K562 (cell line): ENCODE measurements around the gene UROS. TPM values are rescaled to one million over a fixed set of nuclear protein-coding genes. Genes with fewer than 3 reads are reported as not detected.

Source experiments
- ATAC-seq: fragments of 200-7000 bp; cut with Tn5 transposase; 3 replicates; pipeline ENCODE4 v1.9.1; 2020; ENCODE audit warnings: moderate library complexity
- BruUV-seq: library from RNA; stranded (reverse); fragments of 400-500 nt; replicated peaks from 2 replicates; lab custom pipeline; 2021; lab: Mats Ljungman, UMichigan
- CTCF ChIA-PET: fragments of 300-600 bp; formaldehyde crosslinking; extraction: SDS; loops from one replicate; lab custom pipeline; 2021; ENCODE audit warnings: low intra/inter-chr PET ratio; lab: Yijun Ruan, JAX
- POLR2A ChIA-PET: fragments of 300-600, 350-650 bp; sonication (Branson Sonifier 250); formaldehyde crosslinking; extraction: SDS; loops from one replicate; lab custom pipeline; 2021; ENCODE audit warnings: antibody characterized with exemption, inconsistent platforms; lab: Yijun Ruan, JAX
- DNase-seq, 4 experiments: peaks; one replicate each; pipeline versions ENCODE4 v3.0.0 to v3.0.0-alpha.2; 2011 to 2018; ENCODE audit warnings: low spot score in 3 of 4, mixed read lengths in 3 of 4; ENCODE audit errors: extremely low read depth in 1 of 4
- FAIRE-seq: peaks from 2 replicates; lab custom pipeline; 2011; peaks lifted over from hg19 to GRCh38; lab: Jason Lieb, UNC
- H2AFZ ChIP-seq: 2 replicates; pipeline ENCODE4 v1.6.0; 2011; ENCODE audit warnings: low read depth, low read length, control low read depth, inconsistent platforms
- H3K27ac ChIP-seq: fragments of 200-600 bp; 3 replicates; pipeline ENCODE4 v1.8.0; 2011; ENCODE audit warnings: low read depth, mild to moderate bottlenecking, control low read depth, inconsistent platforms, low read length, moderate library complexity, mixed read lengths; ENCODE audit errors: extremely low read depth
- H3K27me3 ChIP-seq, 2 experiments: fragments of 300-600 bp in 1 of 2; 2 replicates in 1 of 2; 3 replicates in 1 of 2; pipeline versions ENCODE4 v1.6.0 to v1.8.0; 2011; ENCODE audit warnings: inconsistent platforms in 2 of 2, low read length in 2 of 2, mild to moderate bottlenecking in 1 of 2, mixed read lengths in 1 of 2, moderate library complexity in 1 of 2; ENCODE audit not compliant: control insufficient read depth in 2 of 2, insufficient read depth in 2 of 2
- H3K36me3 ChIP-seq: fragments of 300-600 bp; 3 replicates; pipeline ENCODE4 v1.8.0; 2011; ENCODE audit warnings: mild to moderate bottlenecking, low read length, inconsistent platforms; ENCODE audit not compliant: control insufficient read depth, insufficient read depth
- H3K4me1 ChIP-seq, 2 experiments: fragments of 200-600 bp in 1 of 2; replicated peaks in 1 of 2; 2 replicates in 1 of 2; 3 replicates in 1 of 2; pipeline versions ENCODE4 v1.5.1 to v1.8.0; 2011; ENCODE audit warnings: inconsistent platforms in 2 of 2, low read length in 2 of 2, mild to moderate bottlenecking in 1 of 2, mixed read lengths in 1 of 2, moderate library complexity in 1 of 2; ENCODE audit not compliant: control insufficient read depth in 2 of 2, insufficient read depth in 2 of 2
- H3K4me2 ChIP-seq: 2 replicates; pipeline ENCODE4 v1.6.1; 2011; ENCODE audit warnings: low read length, control low read depth, inconsistent platforms, mixed read lengths; ENCODE audit not compliant: insufficient read depth
- H3K4me3 ChIP-seq: fragments of 200-600 bp; sonication (generic), shearing (Covaris generic); 2 replicates; pipeline ENCODE4 v1.5.1; 2016; ENCODE audit warnings: control low read depth, inconsistent platforms
- H3K79me2 ChIP-seq: fragments of 200-600 bp; 3 replicates; pipeline ENCODE4 v1.8.0; 2011; ENCODE audit warnings: low read length, inconsistent platforms; ENCODE audit not compliant: control insufficient read depth, insufficient read depth
- H3K9ac ChIP-seq, 2 experiments: 2 replicates each; pipeline versions ENCODE4 v1.6.0 to v1.6.1; 2011; ENCODE audit warnings: low read depth in 2 of 2, low read length in 2 of 2, control low read depth in 1 of 2, inconsistent platforms in 1 of 2, mild to moderate bottlenecking in 1 of 2, mixed read lengths in 1 of 2; ENCODE audit not compliant: insufficient read depth in 1 of 2
- H3K9me1 ChIP-seq: one replicate; pipeline ENCODE4 v1.6.0; 2011; ENCODE audit warnings: inconsistent platforms, mild to moderate bottlenecking, low read length, moderate library complexity; ENCODE audit not compliant: control insufficient read depth, insufficient read depth
- H3K9me3 ChIP-seq: replicated peaks from 2 replicates; pipeline ENCODE4 v1.5.1; 2011; ENCODE audit warnings: low read depth, low read length, inconsistent platforms; ENCODE audit not compliant: control insufficient read depth, insufficient read depth
- H4K20me1 ChIP-seq: replicated peaks from 2 replicates; pipeline ENCODE4 v1.6.1; 2011; ENCODE audit warnings: low read length, inconsistent platforms, mixed read lengths; ENCODE audit not compliant: control insufficient read depth, insufficient read depth
- C11orf30 ChIP-seq: fragments of 450-650 bp; IDR thresholded peaks from 2 replicates; pipeline ENCODE4 v1.6.1; 2016; ENCODE audit warnings: low read depth, mild to moderate bottlenecking
- CSDE1 ChIP-seq, 2 experiments: fragments of 450-650 bp; IDR thresholded peaks; 2 replicates each; pipeline ENCODE4 v1.6.1; 2016; ENCODE audit warnings: mild to moderate bottlenecking in 1 of 2
- E2F3 ChIP-seq: fragments of 250-450 bp; sonication (Bioruptor Pico); IDR thresholded peaks from 2 replicates; pipeline ENCODE4 v1.4.0; 2020; ENCODE audit warnings: mild to moderate bottlenecking
- GATA2 ChIP-seq: sonication (generic); formaldehyde crosslinking; IDR thresholded peaks from 2 replicates; pipeline ENCODE4 v1.4.0; 2020; ENCODE audit warnings: mild to moderate bottlenecking, missing genetic modification reagents
- MAFG ChIP-seq: fragments of 450-650 bp; conservative IDR thresholded peaks from 2 replicates; pipeline ENCODE4 v1.6.1; 2016; ENCODE audit warnings: missing genetic modification characterization, missing compliant biosample characterization
- PCBP1 ChIP-seq: fragments of 200-400 bp; formaldehyde crosslinking; IDR thresholded peaks from 2 replicates; pipeline ENCODE4 v1.6.1; 2018; ENCODE audit warnings: mild to moderate bottlenecking, low read depth, low read length; ENCODE audit not compliant: poor library complexity, severe bottlenecking
- PHB ChIP-seq: fragments of 250-450 bp; sonication (Bioruptor Pico); IDR thresholded peaks from 2 replicates; pipeline ENCODE4 v1.5.0; 2021
- SAFB ChIP-seq: fragments of 200-400 bp; formaldehyde crosslinking; IDR thresholded peaks from 2 replicates; pipeline ENCODE4 v1.6.1; 2017; ENCODE audit warnings: low read depth, low read length, borderline replicate concordance
- TAF1 ChIP-seq: IDR thresholded peaks from 2 replicates; pipeline ENCODE4 v1.6.1; 2011; ENCODE audit warnings: mild to moderate bottlenecking, low read length, moderate library complexity; ENCODE audit not compliant: insufficient read depth, control insufficient read depth, severe bottlenecking; ENCODE audit errors: extremely low read depth
- TEAD1 ChIP-seq, 2 experiments: fragments of 450-650 bp in 1 of 2; sonication (generic) in 1 of 2; formaldehyde crosslinking; IDR thresholded peaks; 2 replicates each; pipeline versions ENCODE4 v1.4.0 to v1.8.0; 2020 to 2022; ENCODE audit warnings: mild to moderate bottlenecking in 2 of 2, missing genetic modification reagents in 1 of 2
- ZNF274 ChIP-seq: IDR thresholded peaks from 2 replicates; pipeline ENCODE4 v1.6.1; 2011; ENCODE audit warnings: low read depth, mild to moderate bottlenecking, low read length, moderate library complexity, borderline replicate concordance
- ZNF316 ChIP-seq: fragments of 450-650 bp; IDR thresholded peaks from 2 replicates; pipeline ENCODE4 v1.6.1; 2016
- ZNF584 ChIP-seq: fragments of 200-800 bp; sonication (Bioruptor generic); IDR thresholded peaks from 2 replicates; pipeline ENCODE4 v1.6.1; 2016; ENCODE audit warnings: low read depth, mild to moderate bottlenecking, missing genetic modification characterization, missing compliant biosample characterization
- ZNF76 ChIP-seq: fragments of 250-450 bp; sonication (Bioruptor Pico); IDR thresholded peaks from 2 replicates; pipeline ENCODE4 v1.4.0; 2020; ENCODE audit warnings: mild to moderate bottlenecking, moderate library complexity, borderline replicate concordance
- WGBS: fragments of 100-300 bp; shearing (Covaris generic); methylation state at CpG from one replicate; pipeline ENCODE4 v1.1.6; 2016; ENCODE audit warnings: low coverage, mixed read lengths; ENCODE audit not compliant: insufficient coverage; ENCODE audit errors: missing lambda C conversion rate; 5-methylcytosine and 5-hydroxymethylcytosine counted together
- in situ Hi-C: fragments of 300-500 bp; cut with MboI; formaldehyde crosslinking; loops from 4 replicates; pipeline ENCODE4 v1.15.0; 2018; ENCODE audit warnings: inconsistent platforms, mixed read lengths
- intact Hi-C: fragments of 100-400 bp; cut with micrococcal nuclease; formaldehyde crosslinking; loops from 2 replicates; pipeline ENCODE4 v1.14.2; 2022
- polyA plus RNA-seq, 8 experiments: library from polyadenylated mRNA; depleted of rRNA in 4 of 8; stranded (reverse) in 5 of 8; unstranded in 3 of 8; fragments of >200 nt; fragmentation: Nextera tagmentation in 2 of 8; fragmentation: Illumina TruSeq in 1 of 8; extraction: Ambion mirVana in 2 of 8; extraction: Trizol in 1 of 8; gene quantifications; 2 replicates each; pipeline versions ENCODE4 v1.2.1 to v1.2.3, GENCODE V29; 2011 to 2014; ENCODE audit warnings: inconsistent platforms in 1 of 8, missing spikeins in 1 of 8
- total RNA-seq, 7 experiments: library from RNA; depleted of rRNA in 6 of 7; stranded (reverse); fragments of >200 nt in 6 of 7; fragmentation: Illumina TruSeq in 2 of 7; extraction: Trizol in 2 of 7; gene quantifications; 2 replicates each; pipeline versions ENCODE4 v1.2.1 to v1.2.3, GENCODE V29; 2011 to 2021; ENCODE audit warnings: low replicate concordance in 1 of 7
- TF ChIP-seq, protein P1 (sequence below): fragments of 450-650 bp; IDR thresholded peaks from 2 replicates; pipeline ENCODE4 v1.6.1; 2014; ENCODE audit warnings: low read depth, mild to moderate bottlenecking, moderate library complexity, borderline replicate concordance
- TF ChIP-seq, protein P2 (sequence below): IDR thresholded peaks from 2 replicates; pipeline ENCODE4 v1.6.1; 2016; ENCODE audit warnings: missing genetic modification characterization, missing compliant biosample characterization

The UROS gene
- total and polyA plus RNA-seq, 9 of the 15 experiments (the other 6 are each of a cell fraction or from before 2014, with no cell fraction given), result 6.4 to 39.1 (median 32.3) TPM

DNA sequence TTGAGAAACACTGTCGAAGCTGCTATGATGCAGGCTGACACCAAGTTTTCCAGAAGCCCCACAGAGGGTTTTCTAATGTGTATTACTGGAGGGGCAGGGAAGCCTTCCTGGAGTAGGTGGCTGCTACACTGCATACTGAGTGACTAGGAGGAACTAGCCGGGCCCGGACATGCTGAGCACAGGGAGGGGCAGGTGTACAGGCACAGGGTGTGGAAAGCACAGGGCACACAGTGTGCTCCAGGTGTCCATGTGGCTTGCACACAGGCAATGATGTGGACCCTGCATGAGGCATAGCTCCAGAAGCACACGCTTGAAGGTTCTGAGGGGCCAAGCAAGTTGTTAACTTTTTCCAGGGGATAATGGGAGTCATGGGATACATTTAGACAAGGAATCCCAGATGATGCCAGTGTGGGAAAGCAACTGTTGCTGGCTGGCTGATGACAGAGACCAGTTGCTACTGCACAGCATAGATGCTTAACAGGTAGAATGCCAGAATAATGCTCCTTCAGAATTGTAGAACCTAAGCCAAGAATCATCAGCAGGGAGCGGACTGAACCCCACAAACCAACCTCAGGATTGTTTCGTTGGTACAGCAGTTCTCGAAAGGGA is 43.5 kb upstream of the UROS start (continued):
- TF ChIP-seq ZNF584 (CRISPR knock-in tag), result no peak
- TF ChIP-seq ZNF76 (CRISPR knock-in tag), result no peak
- no peak for TF ChIP-seq SAFB

DNA sequence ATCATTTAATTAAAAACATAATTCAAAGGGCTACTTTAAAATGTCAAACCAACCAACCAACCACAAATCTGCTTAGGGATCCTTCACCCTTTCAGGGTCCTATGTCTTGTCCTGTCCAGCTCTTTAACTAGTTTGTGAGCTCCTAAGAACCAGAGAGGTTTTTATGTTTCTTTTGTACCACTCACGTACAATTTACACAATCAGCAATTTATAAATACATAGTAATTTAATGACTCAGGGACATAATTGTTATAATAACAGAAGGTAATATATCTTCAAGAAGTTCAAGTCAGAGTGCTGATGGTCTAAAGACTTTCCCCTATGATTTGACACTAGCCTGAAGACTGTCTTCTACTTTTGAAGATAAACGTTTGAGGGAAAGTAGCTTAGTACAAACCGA is 42.1 kb upstream of the UROS start:
- H2AFZ ChIP-seq, result no peak overlapping the region
- H3K9me1 ChIP-seq, result peaks cover 2% of the 10 kb centered on the region
- DNase-seq (no peak), ATAC-seq (no peak), FAIRE-seq (no peak)
- ChIA-PET CTCF (no interaction called here), POLR2A (no interaction called here)
- no peak overlapping the region for H3K27ac ChIP-seq
- in situ Hi-C loops (loop anchor here (10.0 kb wide), 1 partner anchor 110 kb away; no protein-coding TSS in a partner anchor), intact Hi-C loops (loop anchor here (5.0 to 10.0 kb wide), 2 partner anchors 117 to 520 kb away; partner anchors contain the start of gene ADAM12)
- no peaks in the 10 kb centered on the region for H3K9me3 ChIP-seq
- peaks cover 14% of the 10 kb centered on the region; the same call in 1 of the 3 replicates for H3K36me3 ChIP-seq
- H4K20me1 ChIP-seq, result no peaks in the 10 kb centered on the region
- H3K4me3 ChIP-seq, result no peak overlapping the region
- WGBS, result 43% methylated on average over 3 of the region's 3 CpGs
- BruUV-seq, result no TSS peak
- no peak overlapping the region for H3K9ac ChIP-seq
- no peaks in the 10 kb centered on the region for H3K4me1 ChIP-seq
- no peaks in the 10 kb centered on the region for H3K27me3 ChIP-seq
- no peak overlapping the region for H3K4me2 ChIP-seq
- no peaks in the 10 kb centered on the region for H3K79me2 ChIP-seq
- no peak for TF ChIP-seq CSDE1 (IDR thresholded peaks at IDR 0.05)
- no peak for TF ChIP-seq TAF1
- no peak for TF ChIP-seq PCBP1
- no peak for TF ChIP-seq ZNF584 (CRISPR knock-in tag)
- no peak for TF ChIP-seq PHB (CRISPR knock-in tag)
- TF ChIP-seq TEAD1 (CRISPR knock-in tag; IDR thresholded peaks at IDR 0.05), result no peak
- no peak for TF ChIP-seq ZNF274
- TF ChIP-seq MAFG, result peak; percentile 29; the same call in 1 of the 2 replicates
- peak; percentile 69 for TF ChIP-seq ZNF316
- TF ChIP-seq E2F3 (CRISPR knock-in tag), result no peak
- no peak for TF ChIP-seq GATA2 (CRISPR knock-in tag)
- TF ChIP-seq, protein P1, sequence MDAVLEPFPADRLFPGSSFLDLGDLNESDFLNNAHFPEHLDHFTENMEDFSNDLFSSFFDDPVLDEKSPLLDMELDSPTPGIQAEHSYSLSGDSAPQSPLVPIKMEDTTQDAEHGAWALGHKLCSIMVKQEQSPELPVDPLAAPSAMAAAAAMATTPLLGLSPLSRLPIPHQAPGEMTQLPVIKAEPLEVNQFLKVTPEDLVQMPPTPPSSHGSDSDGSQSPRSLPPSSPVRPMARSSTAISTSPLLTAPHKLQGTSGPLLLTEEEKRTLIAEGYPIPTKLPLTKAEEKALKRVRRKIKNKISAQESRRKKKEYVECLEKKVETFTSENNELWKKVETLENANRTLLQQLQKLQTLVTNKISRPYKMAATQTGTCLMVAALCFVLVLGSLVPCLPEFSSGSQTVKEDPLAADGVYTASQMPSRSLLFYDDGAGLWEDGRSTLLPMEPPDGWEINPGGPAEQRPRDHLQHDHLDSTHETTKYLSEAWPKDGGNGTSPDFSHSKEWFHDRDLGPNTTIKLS, result no peak
- TF ChIP-seq C11orf30, result peak; percentile 28; the same call in 1 of the 2 replicates
- TF ChIP-seq, protein P2, sequence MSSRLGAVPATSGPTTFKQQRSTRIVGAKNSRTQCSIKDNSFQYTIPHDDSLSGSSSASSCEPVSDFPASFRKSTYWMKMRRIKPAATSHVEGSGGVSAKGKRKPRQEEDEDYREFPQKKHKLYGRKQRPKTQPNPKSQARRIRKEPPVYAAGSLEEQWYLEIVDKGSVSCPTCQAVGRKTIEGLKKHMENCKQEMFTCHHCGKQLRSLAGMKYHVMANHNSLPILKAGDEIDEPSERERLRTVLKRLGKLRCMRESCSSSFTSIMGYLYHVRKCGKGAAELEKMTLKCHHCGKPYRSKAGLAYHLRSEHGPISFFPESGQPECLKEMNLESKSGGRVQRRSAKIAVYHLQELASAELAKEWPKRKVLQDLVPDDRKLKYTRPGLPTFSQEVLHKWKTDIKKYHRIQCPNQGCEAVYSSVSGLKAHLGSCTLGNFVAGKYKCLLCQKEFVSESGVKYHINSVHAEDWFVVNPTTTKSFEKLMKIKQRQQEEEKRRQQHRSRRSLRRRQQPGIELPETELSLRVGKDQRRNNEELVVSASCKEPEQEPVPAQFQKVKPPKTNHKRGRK (tag), result no peak
